AML-193 (cell line): ENCODE measurements around the gene GALE.
"Not testable (repeated sequence)": the region's sequence is repeated elsewhere in the genome, so short reads cannot be mapped to it uniquely, and the experiment has no call there.

ENCODE experiments used
- DNase-seq, 2 experiments: peaks; one replicate each; lab custom pipeline; 2025; lab: John Stamatoyannopoulos, UW

Gene GALE

DNA sequence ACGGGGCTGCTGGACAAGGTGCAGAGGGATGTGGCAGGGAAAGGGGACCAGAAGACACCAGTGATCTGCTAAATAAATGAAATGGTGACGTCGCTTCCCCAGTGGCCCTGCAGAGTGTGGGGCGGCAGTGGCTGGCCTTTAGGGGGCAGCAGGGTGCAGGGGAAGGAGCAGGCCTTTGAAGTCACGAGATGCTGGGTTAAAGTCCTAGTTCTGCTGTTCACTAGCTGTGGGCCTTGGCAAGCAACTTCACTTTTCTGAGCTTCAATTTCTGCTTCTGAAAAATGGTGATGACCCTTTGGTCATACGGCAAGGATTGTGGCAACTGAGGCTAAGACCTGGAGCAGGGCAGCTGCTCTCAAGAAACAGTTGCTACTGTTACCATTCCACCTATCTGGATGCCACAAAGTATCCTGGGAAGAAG, 9.2 kb upstream of the GALE start:
- DNase-seq, result peak; percentile 82 to 92

DNA sequence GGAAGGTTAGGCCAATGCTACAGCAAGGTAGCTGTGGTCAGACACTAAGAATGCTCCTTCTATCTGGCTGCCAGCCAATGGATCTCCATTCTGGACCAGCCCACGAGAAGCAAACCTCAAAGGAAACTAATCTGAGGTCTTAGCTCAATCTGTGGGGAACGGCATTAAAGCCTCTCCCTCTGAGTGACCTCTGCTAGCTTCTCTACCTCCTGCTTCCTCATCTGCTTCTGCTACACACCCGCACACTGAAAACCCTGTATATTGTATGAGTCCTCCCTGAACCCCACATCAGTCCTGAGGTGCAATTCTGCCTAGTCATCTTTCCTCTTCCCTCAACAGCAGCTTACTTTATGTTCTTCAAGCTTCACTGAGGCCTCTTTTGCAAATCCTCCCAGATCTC, 6.9 kb upstream of the GALE start:
- peak; percentile 92 for DNase-seq

DNA sequence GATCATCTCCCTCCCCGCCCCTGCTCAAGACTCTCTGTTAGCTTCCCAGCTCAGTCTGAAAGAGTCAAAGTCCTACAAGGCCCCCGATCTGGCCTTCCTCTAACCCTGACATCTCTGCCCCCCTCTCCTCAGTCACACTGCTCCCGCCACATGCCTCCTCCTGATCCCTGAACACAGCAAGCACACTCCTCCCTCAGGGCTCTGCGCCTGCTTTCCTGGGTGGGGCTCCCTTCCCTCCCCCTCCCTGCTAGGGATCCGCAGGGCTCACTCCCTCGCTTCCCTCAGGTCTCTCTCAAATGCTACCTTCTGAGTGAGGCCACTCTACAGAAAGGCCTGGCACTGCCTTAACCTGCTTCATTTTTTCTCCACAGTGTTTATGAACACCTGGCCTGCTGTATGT, 5.7 kb upstream of the GALE start:
- no peak for DNase-seq

DNA sequence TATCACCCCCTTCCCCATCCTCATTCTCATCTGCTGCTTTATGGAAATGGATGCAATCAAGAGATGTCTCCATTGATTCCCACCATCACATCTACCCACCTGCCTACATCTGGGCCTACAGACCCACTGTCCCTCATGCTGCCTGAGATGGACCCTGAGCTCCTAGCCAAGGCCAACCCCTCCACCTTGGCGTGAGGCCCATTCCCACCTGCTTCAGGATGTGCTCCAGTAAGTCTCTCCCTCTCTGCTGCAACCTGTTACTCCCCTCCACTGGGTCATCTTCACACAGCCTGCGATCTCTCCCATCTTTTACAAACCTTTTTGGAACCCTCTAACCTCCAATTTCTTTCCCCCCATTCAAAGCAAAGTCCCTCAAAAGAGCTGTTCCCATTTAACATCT, 4.5 kb upstream of the GALE start:
- no peak for DNase-seq

DNA sequence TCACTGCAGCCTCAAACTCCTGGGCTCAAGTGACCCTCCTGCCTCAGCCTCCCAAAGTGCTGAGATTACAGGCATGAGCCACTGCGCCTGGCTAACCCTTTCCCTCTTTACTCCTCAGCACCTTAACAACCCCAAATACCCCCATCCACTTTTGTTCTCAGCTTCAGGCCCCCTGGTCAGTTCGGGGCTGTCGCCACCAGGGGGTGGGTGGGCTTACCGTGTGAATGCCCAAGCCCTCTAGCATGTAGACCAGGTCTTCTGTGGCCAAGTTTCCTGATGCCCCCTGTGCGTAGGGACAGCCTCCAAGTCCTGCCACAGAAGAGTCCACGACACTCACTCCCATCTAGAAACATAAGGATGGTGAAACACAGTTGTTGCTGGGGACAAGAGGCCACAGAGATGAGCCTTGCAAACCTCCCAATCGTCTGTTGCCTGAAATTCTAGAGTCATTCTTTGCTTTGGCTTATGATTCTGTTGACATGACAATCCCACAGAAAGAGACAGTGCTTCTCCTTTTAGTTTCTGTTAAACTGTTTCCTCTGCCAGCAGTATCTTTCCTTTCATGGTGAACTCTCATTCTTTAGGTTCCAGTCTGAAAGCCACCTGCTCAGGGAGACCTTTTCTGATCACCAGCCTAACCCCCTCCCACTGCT, 3.8 kb upstream of the GALE start:
- DNase-seq, result peak; percentile 11 to 13

DNA sequence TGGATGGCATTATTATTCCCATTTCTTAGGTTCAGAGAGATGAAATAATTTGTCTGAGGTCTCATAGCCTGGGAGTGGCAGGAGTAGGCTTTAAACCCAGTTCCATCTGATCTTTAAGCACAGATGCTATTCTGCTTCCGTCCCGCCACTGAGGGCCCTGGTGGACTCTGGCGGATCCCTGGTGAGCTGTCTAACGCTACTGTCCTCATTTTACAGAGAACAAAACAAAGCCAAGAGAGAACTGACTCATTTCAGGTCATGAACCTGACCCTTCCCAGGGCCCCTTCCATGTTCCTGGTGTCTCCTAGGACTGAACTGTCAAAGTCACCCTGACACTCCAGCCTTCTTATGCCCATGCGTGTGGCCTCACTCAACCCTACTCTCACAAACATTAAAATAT, 3.1 kb upstream of the GALE start:
- no peak for DNase-seq

DNA sequence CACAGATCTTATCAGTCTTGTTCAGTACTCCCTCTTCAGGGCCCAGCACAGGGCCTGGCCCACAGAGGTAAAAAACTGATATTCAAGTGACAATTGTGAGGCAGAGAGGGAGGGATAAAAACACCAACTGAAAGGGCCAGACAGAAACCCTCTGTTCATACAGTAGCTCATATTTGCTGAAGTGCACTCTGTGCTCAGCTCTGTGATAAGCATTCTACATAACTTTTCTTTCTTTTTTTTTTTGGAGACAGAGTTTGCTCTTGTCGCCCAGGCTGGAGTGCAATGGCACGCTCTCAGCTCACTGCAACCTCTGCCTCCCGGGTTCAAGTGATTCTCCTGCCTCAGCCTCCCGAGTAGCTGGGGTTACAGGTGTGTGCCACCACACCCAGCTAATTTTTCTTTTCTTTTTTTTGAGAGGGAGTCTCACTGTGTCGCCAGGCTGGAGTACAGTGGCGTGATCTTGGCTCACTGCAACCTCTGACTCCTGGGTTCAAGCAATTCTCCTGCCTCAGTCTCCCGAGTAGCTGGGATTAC, 2.3 kb upstream of the GALE start:
- DNase-seq, result not testable (repeated sequence)

DNA sequence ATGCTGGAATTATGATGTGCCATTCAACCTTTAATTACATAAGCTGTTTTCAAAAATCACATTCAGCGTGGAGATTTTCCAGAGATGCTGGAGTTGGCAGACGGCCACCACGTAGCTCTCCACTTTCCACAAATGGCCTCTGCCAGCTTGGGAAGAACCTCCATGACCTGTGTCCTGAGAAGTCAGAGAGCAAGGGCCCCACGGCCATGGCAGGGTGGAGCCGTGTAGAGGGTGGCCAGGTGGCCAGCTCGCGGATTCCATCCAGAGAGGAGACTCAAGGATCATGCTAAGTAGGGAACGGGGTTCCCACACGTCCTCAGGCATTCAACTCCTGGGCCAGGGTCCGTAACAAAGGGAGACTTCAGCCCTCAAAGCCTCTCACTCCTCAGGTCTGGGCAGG, 1.3 kb upstream of the GALE start:
- DNase-seq, result no peak

DNA sequence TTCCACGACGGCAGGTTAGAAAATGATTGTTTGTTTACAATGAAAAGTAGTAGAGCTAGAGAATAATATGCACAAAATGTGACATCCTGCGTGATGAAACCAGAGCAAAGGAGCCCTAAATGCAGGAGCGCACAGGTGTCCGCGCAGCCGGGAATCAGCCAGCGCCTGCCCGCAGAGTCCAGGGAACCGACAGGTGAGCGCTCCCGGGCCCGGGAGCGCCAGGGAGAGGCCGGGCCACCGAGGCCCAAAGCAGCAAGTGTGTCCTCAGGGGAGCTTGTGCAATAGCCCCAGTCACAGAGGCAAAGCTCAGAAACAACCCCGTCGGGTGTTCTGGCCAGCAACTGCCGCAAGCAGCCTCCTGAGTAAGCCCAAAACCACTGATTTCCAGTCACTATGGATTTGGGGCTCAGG, 789 bp upstream of the GALE start:
- DNase-seq, result no peak

DNA sequence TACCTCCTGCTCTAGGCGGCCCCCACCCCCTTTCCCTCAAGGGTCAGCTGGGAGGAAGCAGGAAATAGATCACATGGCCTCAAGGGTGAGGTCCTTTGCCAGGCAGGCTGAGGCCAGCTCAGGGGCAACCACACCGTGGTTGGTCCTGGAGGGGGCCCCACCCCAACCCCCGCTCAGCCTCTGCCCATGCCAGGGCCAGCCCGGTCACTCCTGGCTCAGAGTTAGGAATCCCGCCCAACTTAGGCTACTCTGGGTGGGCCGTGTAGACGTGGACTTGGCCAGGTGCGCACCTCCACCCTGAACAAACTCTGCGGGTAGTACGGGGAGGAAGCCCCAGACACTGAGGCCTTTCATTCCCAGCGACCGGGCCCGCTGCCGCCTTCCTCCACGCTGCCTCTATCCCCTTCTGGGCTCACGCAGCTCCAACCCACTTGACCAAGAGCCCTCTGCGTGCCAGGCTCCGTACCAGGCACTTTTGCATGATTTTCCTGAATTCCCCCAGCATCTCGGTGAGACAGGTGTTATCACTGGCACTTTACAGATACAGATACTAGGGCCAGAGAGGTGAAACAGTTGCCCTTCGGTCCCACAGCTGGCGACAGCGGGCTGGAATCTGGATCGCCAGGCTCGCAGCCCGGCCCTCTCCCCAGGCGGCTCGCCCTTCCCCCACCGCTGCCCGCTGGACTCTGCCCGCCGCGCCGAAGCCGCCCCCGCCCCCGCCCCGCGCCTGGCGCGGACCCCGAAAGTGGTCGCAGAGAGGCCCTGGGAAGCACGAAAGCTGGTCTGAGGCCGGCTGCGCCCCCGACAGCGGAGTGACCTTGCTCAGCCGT, 769 bp downstream of the GALE start:
- DNase-seq, result no peak

DNA sequence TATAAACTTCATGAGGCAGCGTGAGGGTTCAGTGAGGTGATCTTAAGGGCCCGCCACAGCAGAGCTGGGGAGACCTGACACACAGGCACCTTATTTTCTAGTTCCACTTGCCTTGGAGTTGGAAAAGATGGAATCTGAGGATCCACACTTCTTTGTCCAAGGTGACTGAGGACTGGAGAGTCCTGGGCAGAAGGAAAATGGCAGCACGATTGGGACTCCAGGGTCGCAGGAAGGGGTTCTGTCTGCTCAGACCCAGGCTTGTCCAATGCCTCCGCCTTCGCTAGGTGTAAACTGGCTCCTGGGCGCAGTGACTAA, 1.3 kb downstream of the GALE start:
- DNase-seq, result no peak

DNA sequence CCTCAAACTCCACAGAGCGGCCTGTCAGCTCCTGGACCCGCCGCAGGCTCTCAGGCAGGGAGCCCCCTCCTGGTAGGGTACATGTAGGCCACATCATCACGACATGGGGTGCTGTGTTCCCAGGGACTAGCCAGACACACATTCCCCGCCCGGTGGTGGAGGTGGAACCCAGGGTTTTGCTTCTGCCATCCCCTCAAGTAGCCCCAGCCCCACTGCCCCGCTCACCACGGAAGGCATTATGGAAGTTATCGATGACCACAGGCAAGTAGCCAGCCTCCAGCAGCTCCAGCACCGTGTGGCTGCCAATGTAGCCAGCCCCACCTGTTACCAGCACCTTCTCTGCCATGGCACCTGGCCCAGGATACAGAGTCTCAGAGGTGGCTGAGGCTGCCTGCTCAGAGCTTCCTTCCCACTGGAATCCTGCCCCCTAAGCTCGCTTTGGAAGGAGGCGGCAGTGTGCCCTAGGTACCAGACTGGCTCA, 1.9 kb downstream of the GALE start:
- no peak for DNase-seq

DNA sequence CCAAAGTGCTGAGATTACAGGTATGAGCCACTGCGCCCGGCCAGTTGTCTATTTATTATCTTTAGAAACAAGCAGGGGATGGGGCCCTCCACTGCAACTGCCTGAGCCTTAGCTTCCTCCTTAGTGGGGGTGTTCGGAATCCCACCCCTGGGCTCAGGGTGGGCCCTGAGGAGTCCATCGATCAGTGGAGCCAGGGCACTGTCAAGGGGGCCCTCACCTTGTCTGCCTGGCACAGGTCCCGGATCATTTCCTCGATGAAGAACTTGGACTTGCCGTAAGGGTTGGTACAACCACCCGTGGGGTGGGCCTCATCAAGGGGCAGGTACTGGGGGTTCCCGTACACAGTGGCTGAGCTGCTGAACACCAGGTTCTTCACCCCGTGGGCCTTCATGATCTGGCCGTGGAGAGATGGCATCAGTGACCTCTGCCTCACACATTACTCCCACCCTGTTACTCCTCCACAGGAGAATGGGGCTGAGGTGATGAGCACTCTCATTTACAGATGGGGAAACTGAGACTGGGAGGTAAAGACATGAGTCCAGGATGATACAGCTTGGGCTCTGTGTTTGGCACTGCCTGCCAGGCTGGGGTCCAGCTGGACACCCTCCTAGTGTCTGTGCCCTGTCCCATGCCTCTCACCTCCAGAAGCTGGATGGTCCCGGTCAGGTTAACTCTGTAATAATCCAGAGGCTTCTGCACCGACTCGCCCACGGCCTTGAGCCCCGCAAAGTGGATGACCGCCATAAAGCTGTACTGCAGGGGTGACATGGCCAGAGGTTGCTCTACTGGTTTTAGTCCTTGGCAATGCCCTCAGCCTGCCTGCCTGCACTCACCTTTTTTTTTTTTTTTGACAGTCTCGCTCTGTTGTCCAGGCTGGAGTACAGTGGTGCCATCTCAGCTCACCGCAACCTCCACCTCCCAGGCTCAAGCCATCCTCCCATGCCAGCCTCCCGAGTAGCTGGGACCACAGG, 2.8 kb downstream of the GALE start:
- no peak for DNase-seq

DNA sequence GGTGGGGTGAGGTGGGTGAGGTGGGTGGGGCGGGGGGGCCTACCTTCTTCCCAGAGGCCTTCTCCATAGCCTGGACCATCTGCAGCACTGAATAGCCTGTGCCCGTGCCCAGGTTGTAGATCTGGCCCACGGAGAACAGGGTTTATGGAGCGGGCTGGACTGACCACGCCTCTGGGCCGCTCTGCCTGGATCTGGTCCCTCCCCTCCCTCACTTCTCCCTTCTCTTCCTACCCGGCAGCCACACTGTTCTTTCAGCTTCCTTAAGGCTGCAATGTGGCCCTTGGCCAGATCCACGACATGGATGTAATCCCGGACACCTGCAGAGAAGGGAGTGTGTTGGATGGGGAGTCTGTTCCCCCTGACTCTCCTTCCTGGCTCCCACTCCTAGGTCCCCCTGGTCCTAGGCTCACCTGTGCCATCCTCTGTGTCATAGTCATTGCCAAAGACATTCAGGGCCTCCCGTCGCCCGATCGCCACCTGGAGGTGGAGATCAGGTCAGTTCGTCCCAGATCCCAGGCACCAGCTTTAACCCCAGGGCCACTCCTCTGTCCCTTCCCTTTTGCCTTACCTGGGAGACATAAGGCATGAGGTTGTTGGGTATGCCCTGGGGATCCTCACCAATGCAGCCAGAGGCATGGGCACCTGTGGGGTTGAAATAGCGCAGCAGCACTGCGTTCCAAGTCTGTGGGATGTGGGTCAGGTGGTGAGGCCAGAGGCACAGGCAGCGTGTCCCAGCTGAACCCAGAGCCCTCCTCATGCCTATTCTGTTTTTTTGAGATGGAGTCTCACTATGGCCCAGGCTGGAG, 3.9 kb downstream of the GALE start:
- DNase-seq, result no peak

DNA sequence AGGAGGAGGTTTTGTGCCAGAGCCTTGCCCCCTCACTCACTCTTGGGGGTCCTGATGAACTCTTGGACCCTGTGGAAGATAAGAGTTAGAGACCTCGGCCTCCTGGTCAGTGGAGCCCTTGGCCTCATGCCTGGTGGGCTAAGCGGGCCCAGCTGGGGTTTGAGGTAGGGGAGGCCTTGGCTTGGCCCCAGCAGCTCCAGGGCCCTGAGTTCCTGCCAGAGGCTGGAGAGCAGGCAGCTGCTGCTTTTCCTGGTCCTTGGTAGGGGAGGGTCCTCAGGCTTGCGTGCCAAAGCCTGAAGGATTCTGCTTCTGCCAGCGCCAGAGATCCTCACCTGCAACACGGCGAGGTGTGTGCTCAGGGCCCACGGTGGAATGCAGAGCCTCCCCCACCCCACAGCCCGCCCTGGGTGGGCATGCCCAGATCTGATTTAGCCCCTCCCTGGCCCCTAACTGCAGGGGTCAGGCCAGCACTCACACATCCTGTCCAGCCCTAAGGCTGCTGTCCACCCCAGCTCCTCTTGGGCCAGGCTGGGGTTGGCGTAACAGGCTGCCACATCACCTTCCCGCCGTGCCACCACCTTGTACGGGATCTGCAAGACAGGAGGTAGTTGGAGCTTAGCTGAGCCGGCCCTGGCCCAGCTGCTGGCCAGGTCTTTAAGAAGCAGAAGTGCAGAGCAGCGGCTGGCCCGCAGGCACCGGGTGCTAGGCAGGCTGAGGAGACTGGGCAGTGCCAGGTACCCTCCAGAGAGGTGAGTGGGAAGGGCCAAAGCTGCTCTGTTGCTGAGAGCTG, 4.7 kb downstream of the GALE start:
- no peak for DNase-seq

DNA sequence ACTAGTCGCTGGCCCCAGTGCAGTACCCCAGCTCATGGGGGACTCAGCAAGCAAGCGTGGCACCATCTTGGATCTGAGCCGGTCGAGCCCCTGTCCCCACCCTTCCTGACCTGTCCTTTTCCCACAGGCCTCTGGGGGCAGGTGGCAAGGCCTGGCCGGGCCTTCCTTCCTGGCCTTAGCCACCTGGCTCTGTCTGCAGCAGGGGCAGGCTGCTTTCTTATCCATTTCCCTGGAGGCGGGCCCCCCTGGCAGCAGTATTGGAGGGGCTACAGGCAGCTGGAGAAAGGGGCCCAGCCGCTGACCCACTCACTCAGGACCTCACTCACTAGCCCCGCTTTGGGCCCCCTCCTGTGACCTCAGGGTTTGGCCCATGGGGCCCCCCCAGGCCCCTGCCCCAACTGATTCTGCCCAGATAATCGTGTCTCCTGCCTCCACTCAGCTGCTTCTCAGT, 5.8 kb downstream of the GALE start:
- not testable (repeated sequence) for DNase-seq

DNA sequence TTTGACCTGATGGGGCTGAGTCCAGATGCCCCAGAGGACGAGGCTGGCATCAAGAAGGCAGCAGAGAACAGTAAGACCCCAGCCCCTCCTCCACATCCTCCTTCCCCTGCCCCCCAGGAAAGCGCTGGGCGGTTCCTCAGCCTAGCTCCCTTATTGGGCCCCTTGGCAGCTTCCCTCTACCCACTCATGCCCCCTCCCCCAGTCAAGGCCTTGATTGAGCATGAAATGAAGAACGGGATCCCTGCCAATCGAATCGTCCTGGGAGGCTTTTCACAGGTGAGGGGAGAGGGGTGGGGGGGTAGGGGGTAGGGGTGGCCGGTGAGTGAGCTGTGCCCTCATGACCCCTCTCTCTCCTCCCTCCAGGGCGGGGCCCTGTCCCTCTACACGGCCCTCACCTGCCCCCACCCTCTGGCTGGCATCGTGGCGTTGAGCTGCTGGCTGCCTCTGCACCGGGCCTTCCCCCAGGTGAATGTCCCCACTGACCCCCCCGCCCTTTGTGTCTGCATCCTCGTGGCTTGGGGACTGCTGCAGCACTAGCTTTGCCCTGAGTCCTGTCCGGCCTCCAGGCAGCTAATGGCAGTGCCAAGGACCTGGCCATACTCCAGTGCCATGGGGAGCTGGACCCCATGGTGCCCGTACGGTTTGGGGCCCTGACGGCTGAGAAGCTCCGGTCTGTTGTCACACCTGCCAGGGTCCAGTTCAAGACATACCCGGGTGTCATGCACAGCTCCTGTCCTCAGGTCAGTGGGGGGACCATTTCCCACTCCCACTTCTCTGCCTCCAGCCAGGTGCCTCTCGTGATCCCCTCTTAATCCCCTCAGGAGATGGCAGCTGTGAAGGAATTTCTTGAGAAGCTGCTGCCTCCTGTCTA, 6.5 kb downstream of the GALE start:
- DNase-seq, result no peak

DNA sequence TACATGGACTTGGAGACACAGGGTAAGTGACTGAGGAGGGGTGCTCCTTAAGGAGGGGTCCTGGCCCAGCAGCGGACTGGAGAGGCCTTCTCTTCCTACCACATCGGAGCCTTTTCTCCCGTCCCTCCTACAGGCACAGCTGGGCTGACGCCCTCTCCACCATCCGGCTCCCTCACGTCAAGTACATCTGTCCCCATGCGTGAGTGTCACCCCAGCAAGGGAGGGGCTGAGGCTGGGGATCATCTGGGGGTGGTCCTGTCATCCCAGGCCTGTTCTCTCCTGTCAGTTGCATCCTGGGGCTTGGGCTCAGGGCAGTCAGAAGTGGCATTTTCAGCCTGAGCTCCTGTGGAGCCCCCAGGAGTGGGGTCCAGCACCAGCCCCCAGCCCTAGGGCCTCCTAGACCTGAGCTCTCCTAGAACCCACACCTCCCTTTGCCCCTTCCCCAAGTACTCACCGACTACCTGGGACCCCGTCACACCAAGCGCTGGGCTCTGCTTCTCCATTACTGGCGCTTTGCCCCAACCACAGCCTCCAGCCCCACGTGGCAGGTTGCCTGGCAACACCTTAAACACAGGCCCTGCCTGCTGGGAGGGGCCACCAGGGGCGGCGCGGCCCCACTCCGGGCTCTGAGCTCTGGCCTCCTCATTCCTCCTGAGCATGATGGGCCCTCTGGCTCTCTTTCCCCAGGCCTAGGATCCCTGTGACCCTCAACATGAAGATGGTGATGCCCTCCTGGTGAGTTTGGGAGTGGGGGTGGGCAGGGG, 7.4 kb downstream of the GALE start:
- DNase-seq, result no peak
